Measurements from ENCODE around the gene LANCL3.

GRCh38 chrX:37677243-37677642 is 105.8 kb downstream of the LANCL3 start:
- TF ChIP-seq CTCF (IDR thresholded peaks at IDR 0.05; ENCODE audit: low read depth, low read length) (no peak), POLR2A (IDR thresholded peaks at IDR 0.05; ENCODE audit: extremely low read depth, insufficient read length) (no peak), MAX (IDR thresholded peaks at IDR 0.05; ENCODE audit: low read depth, low read length) (no peak), MYC (IDR thresholded peaks at IDR 0.05; ENCODE audit: low read depth, low read length) (no peak)
